Erythroblast (primary cell): ENCODE measurements around the gene WDCP.

Source experiments
- GATA1 ChIP-seq: IDR thresholded peaks from 2 replicates; pipeline ENCODE4 v1.6.1; 2011; ENCODE audit warnings: low read depth, mild to moderate bottlenecking, control low read depth, low read length, moderate library complexity
- POLR2A ChIP-seq: IDR thresholded peaks from 2 replicates; pipeline ENCODE4 v1.6.1; 2011; ENCODE audit warnings: mild to moderate bottlenecking, low read length

DNA sequence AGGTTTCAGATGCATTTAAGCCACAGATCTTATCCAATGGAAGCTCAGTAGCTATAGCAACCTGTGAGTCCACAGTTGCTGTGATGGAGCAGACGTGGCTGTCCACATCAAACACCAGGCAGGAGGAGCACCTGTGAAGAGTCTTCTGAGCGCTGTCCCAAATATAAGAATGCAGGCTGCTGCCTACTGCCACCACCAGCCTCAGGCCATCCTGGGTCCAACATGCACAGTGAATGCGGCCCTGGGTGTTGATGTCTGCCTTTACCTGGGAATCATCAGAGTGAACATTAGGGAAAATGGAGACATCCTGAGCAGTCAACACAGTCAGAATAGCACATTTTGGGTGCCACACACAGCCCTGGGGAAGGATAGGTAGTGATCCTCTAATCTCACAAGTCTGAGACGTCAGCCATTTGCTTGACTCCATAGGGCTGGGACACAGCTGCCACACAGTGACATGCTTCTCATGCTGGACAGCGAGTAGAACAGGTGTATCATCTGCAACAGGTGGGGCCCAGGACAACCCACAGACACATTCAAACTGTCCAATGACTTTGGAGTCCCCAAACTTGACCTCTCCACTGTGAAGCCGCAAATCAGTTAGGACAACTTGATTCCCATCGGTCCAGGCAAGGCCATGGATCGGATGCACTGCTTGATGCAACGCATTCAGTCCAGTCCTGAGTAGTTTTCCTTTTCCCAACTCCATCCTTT lies 8.2 kb downstream of the WDCP start:
- TF ChIP-seq POLR2A (no peak), GATA1 (no peak)
